ENCODE results near the gene STAT6.

The STAT6 gene

DNA sequence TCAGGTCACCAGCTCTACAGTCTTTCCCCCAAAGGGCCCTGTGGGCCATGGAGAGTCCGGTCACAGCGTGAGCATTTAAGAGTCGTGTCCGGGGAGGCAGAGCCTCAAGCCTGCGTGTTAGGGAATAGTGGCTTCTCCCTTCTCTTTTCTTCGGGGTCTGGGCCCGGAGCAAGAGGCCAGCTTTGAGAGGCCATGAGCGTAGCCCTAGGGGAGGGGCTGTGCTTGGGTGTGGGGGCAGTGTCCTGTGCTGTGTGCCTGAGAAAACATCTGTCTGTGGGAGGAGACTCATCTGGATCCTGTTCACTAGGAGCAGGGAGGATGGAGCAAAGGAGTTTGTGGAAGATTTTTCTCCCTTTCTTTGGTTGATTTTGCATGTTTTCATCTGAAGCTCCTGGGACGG, 31.0 kb upstream of the STAT6 start:
- H3K36me3 ChIP-seq (ENCODE audit: control insufficient read depth in 2 of 2, insufficient read depth in 1 of 2, low read length in 2 of 2) = peaks cover 0 to 88% of the 10 kb centered on the region in 2 experiments; a peak in 2 of 3 replicates
- H3K9me3 ChIP-seq (ENCODE audit: control insufficient read depth, insufficient read depth, low read depth, low read length) = no peaks in the 10 kb centered on the region
- TF ChIP-seq, protein P1, sequence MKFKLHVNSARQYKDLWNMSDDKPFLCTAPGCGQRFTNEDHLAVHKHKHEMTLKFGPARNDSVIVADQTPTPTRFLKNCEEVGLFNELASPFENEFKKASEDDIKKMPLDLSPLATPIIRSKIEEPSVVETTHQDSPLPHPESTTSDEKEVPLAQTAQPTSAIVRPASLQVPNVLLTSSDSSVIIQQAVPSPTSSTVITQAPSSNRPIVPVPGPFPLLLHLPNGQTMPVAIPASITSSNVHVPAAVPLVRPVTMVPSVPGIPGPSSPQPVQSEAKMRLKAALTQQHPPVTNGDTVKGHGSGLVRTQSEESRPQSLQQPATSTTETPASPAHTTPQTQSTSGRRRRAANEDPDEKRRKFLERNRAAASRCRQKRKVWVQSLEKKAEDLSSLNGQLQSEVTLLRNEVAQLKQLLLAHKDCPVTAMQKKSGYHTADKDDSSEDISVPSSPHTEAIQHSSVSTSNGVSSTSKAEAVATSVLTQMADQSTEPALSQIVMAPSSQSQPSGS (tag by site-specific recombination; IDR thresholded peaks at IDR 0.05; ENCODE audit: low read depth) = no peak
- no peak for TF ChIP-seq ZNF76 (tag by site-specific recombination; IDR thresholded peaks at IDR 0.05; ENCODE audit: borderline replicate concordance, low read depth)
- TF ChIP-seq ZNF37A (tag by site-specific recombination; IDR thresholded peaks at IDR 0.05) = no peak
- TF ChIP-seq BCL11A (tag by site-specific recombination; IDR thresholded peaks at IDR 0.05; ENCODE audit: low read depth) = no peak
- TF ChIP-seq ZNF626 (tag by site-specific recombination; IDR thresholded peaks at IDR 0.05) = no peak
- TF ChIP-seq, protein P2, sequence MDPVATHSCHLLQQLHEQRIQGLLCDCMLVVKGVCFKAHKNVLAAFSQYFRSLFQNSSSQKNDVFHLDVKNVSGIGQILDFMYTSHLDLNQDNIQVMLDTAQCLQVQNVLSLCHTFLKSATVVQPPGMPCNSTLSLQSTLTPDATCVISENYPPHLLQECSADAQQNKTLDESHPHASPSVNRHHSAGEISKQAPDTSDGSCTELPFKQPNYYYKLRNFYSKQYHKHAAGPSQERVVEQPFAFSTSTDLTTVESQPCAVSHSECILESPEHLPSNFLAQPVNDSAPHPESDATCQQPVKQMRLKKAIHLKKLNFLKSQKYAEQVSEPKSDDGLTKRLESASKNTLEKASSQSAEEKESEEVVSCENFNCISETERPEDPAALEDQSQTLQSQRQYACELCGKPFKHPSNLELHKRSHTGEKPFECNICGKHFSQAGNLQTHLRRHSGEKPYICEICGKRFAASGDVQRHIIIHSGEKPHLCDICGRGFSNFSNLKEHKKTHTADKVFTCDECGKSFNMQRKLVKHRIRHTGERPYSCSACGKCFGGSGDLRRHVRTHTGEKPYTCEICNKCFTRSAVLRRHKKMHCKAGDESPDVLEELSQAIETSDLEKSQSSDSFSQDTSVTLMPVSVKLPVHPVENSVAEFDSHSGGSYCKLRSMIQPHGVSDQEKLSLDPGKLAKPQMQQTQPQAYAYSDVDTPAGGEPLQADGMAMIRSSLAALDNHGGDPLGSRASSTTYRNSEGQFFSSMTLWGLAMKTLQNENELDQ (tag by site-specific recombination; IDR thresholded peaks at IDR 0.05; ENCODE audit: low read depth) = no peak
- no peak for TF ChIP-seq ZNF792 (tag by site-specific recombination; IDR thresholded peaks at IDR 0.05)
- TF ChIP-seq WT1 (tag by site-specific recombination; IDR thresholded peaks at IDR 0.05) = no peak
- TF ChIP-seq, protein P3, sequence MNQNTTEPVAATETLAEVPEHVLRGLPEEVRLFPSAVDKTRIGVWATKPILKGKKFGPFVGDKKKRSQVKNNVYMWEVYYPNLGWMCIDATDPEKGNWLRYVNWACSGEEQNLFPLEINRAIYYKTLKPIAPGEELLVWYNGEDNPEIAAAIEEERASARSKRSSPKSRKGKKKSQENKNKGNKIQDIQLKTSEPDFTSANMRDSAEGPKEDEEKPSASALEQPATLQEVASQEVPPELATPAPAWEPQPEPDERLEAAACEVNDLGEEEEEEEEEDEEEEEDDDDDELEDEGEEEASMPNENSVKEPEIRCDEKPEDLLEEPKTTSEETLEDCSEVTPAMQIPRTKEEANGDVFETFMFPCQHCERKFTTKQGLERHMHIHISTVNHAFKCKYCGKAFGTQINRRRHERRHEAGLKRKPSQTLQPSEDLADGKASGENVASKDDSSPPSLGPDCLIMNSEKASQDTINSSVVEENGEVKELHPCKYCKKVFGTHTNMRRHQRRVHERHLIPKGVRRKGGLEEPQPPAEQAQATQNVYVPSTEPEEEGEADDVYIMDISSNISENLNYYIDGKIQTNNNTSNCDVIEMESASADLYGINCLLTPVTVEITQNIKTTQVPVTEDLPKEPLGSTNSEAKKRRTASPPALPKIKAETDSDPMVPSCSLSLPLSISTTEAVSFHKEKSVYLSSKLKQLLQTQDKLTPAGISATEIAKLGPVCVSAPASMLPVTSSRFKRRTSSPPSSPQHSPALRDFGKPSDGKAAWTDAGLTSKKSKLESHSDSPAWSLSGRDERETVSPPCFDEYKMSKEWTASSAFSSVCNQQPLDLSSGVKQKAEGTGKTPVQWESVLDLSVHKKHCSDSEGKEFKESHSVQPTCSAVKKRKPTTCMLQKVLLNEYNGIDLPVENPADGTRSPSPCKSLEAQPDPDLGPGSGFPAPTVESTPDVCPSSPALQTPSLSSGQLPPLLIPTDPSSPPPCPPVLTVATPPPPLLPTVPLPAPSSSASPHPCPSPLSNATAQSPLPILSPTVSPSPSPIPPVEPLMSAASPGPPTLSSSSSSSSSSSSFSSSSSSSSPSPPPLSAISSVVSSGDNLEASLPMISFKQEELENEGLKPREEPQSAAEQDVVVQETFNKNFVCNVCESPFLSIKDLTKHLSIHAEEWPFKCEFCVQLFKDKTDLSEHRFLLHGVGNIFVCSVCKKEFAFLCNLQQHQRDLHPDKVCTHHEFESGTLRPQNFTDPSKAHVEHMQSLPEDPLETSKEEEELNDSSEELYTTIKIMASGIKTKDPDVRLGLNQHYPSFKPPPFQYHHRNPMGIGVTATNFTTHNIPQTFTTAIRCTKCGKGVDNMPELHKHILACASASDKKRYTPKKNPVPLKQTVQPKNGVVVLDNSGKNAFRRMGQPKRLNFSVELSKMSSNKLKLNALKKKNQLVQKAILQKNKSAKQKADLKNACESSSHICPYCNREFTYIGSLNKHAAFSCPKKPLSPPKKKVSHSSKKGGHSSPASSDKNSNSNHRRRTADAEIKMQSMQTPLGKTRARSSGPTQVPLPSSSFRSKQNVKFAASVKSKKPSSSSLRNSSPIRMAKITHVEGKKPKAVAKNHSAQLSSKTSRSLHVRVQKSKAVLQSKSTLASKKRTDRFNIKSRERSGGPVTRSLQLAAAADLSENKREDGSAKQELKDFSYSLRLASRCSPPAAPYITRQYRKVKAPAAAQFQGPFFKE (tag by site-specific recombination; IDR thresholded peaks at IDR 0.05; ENCODE audit: borderline replicate concordance) = no peak
- no peak for TF ChIP-seq ZNF670 (tag by site-specific recombination; IDR thresholded peaks at IDR 0.05; ENCODE audit: low read depth)
- TF ChIP-seq MEIS1 (CRISPR knock-in tag; IDR thresholded peaks at IDR 0.05; ENCODE audit: borderline replicate concordance) = no peak
- TF ChIP-seq ZNF211 (tag by site-specific recombination; IDR thresholded peaks at IDR 0.05; ENCODE audit: low read depth) = no peak
- no peak for TF ChIP-seq ZNF391 (tag by site-specific recombination; IDR thresholded peaks at IDR 0.05; ENCODE audit: borderline replicate concordance, low read depth)
- no peak for TF ChIP-seq ZNF571 (tag by site-specific recombination; IDR thresholded peaks at IDR 0.05)
- TF ChIP-seq, protein P4, sequence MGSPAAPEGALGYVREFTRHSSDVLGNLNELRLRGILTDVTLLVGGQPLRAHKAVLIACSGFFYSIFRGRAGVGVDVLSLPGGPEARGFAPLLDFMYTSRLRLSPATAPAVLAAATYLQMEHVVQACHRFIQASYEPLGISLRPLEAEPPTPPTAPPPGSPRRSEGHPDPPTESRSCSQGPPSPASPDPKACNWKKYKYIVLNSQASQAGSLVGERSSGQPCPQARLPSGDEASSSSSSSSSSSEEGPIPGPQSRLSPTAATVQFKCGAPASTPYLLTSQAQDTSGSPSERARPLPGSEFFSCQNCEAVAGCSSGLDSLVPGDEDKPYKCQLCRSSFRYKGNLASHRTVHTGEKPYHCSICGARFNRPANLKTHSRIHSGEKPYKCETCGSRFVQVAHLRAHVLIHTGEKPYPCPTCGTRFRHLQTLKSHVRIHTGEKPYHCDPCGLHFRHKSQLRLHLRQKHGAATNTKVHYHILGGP (tag by site-specific recombination; IDR thresholded peaks at IDR 0.05) = no peak
- TF ChIP-seq, protein P5, sequence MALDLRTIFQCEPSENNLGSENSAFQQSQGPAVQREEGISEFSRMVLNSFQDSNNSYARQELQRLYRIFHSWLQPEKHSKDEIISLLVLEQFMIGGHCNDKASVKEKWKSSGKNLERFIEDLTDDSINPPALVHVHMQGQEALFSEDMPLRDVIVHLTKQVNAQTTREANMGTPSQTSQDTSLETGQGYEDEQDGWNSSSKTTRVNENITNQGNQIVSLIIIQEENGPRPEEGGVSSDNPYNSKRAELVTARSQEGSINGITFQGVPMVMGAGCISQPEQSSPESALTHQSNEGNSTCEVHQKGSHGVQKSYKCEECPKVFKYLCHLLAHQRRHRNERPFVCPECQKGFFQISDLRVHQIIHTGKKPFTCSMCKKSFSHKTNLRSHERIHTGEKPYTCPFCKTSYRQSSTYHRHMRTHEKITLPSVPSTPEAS (tag by site-specific recombination; IDR thresholded peaks at IDR 0.05) = no peak
- TF ChIP-seq, protein P6, sequence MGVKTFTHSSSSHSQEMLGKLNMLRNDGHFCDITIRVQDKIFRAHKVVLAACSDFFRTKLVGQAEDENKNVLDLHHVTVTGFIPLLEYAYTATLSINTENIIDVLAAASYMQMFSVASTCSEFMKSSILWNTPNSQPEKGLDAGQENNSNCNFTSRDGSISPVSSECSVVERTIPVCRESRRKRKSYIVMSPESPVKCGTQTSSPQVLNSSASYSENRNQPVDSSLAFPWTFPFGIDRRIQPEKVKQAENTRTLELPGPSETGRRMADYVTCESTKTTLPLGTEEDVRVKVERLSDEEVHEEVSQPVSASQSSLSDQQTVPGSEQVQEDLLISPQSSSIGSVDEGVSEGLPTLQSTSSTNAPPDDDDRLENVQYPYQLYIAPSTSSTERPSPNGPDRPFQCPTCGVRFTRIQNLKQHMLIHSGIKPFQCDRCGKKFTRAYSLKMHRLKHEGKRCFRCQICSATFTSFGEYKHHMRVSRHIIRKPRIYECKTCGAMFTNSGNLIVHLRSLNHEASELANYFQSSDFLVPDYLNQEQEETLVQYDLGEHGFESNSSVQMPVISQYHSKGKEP (tag by site-specific recombination; IDR thresholded peaks at IDR 0.05) = no peak
- TF ChIP-seq, protein P7, sequence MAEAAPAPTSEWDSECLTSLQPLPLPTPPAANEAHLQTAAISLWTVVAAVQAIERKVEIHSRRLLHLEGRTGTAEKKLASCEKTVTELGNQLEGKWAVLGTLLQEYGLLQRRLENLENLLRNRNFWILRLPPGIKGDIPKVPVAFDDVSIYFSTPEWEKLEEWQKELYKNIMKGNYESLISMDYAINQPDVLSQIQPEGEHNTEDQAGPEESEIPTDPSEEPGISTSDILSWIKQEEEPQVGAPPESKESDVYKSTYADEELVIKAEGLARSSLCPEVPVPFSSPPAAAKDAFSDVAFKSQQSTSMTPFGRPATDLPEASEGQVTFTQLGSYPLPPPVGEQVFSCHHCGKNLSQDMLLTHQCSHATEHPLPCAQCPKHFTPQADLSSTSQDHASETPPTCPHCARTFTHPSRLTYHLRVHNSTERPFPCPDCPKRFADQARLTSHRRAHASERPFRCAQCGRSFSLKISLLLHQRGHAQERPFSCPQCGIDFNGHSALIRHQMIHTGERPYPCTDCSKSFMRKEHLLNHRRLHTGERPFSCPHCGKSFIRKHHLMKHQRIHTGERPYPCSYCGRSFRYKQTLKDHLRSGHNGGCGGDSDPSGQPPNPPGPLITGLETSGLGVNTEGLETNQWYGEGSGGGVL (tag by site-specific recombination; IDR thresholded peaks at IDR 0.05) = no peak
- no peak overlapping the region for H3K27ac ChIP-seq (ENCODE audit: extremely low read depth, low read depth, low read length)
- ChIA-PET CTCF (interaction anchor here (0.5 to 1.5 kb wide), 7 partner anchors 14 to 93 kb away, joined by 3 to 5 read pairs (median 3); partner anchors contain the start of gene LRP1), POLR2A (interaction anchor here (1.2 to 2.9 kb wide), 2 partner anchors 14 to 34 kb away, joined by 3 to 9 read pairs; partner anchors contain the start of gene LRP1)
- no peaks in the 10 kb centered on the region for H3K4me1 ChIP-seq (ENCODE audit: control insufficient read depth, insufficient read depth, low read length)
- no peak overlapping the region for H3K4me3 ChIP-seq (ENCODE audit: low read depth, low read length)
